GM19324 (cell line): Measurements from ENCODE around the gene KAT8.
"Not testable (repeated sequence)": the region's sequence is repeated elsewhere in the genome, so short reads cannot be mapped to it uniquely, and the experiment has no call there.

Source experiments
- ATAC-seq: cut with Tn5 transposase; IDR thresholded peaks from one replicate; pipeline ENCODE4 v1.9.1; 2021; ENCODE audit warnings: mild to moderate bottlenecking, moderate library complexity; ENCODE audit not compliant: unreplicated experiment, low FRiP score

The KAT8 gene

DNA sequence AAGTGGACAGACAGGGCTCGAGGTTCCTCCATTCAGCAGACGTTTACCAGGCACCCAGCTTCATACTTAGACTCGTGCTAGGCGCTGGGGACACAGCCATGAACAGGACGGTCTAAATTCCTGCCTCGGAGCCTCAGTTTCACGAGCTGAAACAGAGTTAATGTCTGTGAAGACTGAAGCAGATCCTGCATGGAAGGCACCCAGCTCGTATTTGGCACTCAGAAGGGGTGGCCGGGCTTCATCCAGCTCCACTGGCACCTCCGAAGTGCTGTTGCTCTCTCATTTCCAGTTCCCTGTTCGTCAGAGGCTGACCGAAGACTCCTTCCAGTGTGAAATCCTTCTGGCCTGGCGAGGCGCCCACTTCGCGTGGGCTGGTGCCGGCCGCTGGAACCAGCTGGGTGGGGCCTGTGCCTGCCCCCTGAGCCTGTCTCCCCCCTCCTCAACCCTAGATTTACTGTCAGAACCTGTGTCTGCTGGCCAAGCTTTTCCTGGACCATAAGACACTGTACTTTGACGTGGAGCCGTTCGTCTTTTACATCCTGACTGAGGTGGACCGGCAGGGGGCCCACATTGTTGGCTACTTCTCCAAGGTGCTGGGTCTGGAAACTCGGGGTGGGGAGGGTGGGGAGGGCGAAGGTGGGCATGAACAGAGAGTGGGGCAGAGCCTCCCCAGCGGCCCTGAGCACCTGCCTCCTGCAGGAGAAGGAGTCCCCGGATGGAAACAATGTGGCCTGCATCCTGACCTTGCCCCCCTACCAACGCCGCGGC is 12.3 kb downstream of the KAT8 start:
- no peak for ATAC-seq

DNA sequence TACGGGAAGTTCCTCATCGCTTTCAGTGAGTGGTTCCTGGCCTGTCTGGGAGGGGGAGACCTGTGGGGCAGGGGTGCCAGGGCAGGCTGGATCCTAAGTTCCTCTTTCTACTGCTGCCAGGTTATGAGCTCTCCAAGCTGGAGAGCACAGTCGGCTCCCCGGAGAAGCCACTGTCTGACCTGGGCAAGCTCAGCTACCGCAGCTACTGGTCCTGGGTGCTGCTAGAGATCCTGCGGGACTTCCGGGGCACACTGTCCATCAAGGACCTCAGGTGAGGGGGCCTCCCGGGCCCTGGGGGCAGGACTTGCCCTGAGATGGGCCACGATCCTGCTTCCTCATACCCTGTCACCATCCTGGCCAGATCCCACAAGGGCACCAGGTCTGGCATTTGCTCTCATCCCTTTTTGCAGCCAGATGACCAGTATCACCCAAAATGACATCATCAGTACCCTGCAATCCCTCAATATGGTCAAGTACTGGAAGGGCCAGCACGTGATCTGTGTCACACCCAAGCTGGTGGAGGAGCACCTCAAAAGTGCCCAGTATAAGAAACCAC is 12.9 kb downstream of the KAT8 start:
- no peak for ATAC-seq

DNA sequence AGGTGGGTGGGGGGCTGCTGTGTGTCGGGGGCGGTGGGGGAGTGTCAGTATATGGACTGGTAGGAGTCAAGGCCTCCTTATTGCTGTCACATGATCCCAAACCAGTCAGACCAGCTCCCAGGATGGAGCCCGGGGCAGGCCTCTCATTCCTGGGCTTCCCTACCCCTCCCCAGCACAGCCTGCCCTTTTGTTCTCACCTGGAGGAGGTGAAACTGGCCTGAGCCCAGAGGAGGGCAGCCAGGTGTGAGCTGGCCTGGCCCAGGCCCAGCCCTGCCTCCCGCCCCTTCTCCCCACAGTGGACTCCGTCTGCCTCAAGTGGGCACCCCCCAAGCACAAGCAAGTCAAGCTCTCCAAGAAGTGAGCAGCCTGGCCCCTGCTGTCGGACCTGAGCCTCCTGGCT is 13.4 kb downstream of the KAT8 start:
- no peak for ATAC-seq

- no peak for ATAC-seq
Measured at GRCh38 chr16:31131416-31131815, 14.0 kb downstream of the KAT8 start.

GRCh38 chr16:31131841-31132271 is 14.4 kb downstream of the KAT8 start:
- no peak for ATAC-seq

GRCh38 chr16:31132303-31132979 is 15.0 kb downstream of the KAT8 start:
- ATAC-seq: no peak

DNA sequence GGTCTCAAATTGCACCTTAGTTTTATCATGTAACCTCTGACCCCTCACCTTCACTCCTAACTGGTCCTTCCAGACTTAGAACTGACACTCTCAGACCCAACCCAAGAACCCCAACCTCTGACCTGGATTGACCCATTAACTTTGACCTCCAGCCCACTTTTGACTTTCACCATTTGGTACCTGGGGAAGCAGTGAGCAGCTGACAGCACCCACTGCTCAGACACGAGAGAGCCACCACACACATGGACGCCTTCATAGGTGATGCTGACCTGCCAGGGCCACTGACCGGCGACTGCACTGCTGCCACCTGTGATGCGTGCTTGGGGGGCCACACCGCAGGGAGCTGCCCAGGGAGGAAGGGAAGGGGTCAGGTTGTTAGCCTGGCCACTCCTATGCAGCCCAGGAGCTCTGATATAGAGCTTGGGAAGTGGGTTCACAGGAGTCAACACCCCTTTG is 15.6 kb downstream of the KAT8 start:
- no peak for ATAC-seq

GRCh38 chr16:31134091-31134571 is 16.7 kb downstream of the KAT8 start:
- ATAC-seq: no peak

- ATAC-seq: no peak
Measured at GRCh38 chr16:31134625-31135534, 17.4 kb downstream of the KAT8 start.

DNA sequence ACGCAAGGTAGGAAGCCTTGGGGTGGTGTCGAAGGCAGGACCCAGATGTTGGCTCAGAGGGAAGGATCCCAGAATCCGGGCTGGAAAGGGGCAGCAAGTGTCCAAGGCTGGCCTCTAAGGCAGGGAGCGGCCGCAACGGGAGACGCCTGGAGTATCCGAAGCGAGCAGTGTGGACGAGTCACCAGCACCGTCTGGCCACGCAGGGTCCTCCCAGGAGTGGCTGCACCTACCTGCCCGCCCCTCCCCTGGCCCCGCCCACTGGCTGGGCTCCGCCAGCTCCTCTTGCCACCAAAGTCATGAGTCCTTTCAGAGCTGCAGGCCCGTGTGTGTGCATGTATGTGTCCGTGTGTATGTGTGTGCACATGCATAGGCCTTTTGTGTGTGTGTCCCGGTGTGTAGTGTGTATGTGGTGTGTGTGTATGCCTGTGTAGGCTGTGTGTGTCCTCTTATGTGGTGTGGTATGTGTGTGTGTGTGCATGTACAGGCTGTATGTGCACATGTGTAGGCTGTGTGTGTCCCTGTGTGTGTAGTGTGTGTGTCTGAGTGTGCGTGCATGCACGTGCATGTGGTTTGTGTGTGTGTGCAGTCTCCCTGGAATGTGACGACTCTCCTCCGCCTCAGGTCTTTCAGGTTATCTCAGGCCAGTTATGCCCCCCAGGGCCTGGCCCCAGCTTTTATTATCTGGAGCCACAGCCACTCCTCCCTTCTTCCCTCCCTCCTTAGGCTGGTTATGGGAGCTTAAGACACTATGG is 18.2 kb downstream of the KAT8 start, which contains the start of gene PRSS8:
TSS of gene PRSS8 (minus strand) at position 193 of the 752 bp plus-strand sequence. CDS start 229 bp downstream, outside the sequence.
- no peak for ATAC-seq

DNA sequence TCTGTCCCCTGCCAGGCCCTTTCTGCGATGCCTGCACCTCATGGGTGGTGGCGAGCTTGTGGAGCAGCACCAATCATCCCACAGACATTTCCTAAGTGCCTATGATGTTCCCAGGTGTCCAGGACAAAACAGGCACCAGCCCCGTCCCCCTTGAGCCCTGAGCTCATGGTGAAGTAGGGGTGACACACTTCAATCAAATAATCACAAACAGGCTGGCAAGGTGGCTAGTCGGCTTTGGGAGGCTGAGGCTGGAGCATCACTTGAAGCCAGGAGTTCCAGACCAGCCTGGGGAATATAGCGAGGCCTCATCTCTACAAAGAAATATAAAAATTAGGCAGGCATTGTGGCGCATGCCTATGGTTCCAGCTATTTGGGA is 18.8 kb downstream of the KAT8 start:
- ATAC-seq: no peak

- not testable (repeated sequence) for ATAC-seq
Measured at GRCh38 chr16:31136822-31137499, 19.5 kb downstream of the KAT8 start.

DNA sequence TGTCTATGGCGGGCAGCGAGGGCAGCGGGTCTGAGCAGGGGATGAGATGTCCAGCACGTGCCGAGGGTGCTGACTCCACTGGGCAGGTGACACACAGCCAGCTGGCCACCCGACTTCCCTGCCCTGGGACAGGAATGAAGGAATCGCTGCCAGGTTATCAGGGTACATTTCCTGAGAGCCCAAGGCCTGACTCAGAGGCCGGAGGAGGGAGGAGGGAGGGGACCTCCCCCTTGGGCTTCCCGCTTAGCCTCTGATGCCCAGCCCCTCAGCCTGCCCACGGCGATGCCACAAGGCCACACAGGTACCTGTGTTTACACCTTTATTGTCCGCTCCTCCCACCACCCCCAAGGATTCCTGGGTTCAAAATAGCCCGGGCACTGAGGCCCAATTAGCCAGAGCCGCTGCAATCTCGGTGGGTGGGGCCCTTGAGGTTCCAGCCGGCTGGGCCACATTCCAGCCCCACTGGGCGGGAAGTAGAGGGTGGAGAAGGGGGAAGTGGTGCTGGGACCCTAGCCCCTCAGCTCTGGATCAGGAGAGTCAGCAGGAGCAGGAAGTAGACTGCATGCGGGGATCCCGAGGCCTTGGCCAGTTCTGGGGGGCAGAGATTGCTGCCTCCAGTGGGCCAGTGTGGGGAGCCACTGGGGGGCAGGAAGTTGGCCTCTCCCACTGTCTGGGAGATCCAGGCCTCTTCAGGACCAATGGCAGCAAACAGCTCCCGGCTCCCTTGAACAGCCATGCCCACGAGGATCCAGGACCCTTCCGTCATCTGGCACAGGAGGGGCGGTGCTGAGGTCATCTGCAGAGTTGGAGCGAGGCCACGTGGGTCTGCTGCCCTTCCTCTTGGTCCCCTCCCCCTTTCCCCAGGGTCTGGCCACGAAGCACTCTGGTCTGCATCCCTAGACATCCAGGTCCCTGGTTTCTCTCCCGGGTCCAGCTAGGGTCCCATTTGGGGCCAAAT is 21.4 kb downstream of the KAT8 start:
- no peak for ATAC-seq

DNA sequence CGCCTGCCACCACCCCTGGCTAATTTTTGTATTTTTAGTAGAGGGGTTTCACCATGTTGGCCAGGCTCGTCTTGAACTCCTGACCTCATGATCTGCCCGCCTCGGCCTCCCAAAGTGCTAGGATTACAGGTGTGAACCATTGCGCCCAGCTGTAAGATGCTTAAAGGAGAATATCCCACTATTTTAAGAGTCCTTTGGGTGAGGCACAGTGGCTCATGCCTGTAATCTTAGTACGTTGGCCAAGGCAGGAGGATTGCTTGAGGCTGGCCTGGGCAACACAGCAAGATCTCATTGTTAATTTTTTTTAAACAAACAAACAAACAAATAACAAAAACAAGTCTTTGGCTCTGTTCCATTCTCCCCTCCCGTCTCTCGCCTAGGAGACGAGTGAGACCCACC is 23.6 kb downstream of the KAT8 start:
- ATAC-seq: not testable (repeated sequence)

GRCh38 chr16:31141489-31142108 is 24.1 kb downstream of the KAT8 start:
- no peak for ATAC-seq

DNA sequence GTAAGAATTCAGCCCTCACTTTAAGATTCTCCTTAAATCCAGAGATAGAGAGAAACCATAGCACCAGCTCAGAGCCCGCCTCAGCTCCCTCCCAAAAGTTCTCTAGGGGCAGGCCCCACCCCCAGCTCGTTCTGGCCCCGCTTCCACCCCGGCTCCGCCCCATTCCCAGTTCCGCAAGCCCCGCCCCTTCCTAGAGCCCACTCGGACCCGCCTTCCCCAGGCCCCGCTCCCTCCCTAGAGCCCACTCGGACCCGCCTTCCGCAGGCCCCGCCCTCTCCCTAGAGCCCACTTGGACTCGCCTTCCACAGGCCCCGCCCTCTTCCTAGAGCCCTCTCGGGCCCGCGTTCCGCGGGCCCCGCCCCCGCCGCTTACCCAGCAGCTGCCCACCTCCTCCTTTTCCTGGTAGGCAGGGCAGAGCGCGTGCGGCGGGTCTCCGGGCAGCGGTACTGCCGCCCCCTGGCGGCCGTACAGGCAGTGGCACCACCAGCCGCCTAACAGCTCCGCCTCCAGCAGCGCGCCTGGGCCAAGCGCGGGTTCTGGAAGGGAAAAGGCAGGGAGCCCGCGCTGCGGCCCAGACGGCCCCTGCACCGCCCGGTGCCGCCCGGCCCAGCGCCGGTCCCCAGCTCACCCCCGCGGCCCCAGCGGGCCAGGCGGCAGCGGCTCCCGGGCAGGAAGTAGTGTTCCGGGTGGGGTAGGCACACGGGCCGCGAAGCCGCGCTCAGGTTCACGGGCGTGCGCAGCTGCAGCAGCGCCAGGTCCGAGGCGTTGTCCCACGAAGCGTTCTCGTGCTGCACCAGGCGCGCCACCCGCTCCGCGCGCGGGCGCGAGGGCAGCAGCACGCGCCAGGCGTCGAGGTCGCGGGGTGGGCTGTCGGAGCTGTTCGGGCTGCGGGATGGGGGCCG is 24.9 kb downstream of the KAT8 start:
- ATAC-seq: peak; percentile 92
